Measurements from ENCODE around the gene ITIH4. TPM values are rescaled to one million over a fixed set of nuclear protein-coding genes. Genes with fewer than 3 reads are reported as not detected.
A peak's percentile ranks its signal among the peaks of the same experiment; 100 is the strongest.

The ITIH4 gene
- total and polyA plus RNA-seq, 7 donors = 1.3 to 90.8 (median 29.2) TPM

DNA sequence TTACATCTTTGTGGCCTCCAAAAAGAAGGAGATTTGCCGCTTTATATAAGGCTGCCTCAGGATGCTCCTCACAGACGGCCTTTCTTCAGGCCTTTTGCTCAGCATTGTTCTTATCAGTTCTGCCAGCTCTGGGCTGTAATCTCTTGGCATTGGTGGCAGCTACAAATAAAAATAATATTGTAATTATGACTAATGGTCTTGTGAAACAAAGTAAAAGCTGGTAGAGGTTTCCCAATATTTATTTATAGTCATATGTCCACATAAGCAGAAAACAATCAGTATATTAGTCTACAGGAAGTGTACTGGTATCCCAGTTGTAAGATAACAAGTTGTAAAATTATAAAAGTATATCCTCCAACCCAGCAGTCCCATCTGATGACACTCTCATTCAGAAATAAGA lies 67.0 kb downstream of the ITIH4 start:
- peak; percentile 70 to 89 (median 86) for ATAC-seq
- TF ChIP-seq, protein P1, sequence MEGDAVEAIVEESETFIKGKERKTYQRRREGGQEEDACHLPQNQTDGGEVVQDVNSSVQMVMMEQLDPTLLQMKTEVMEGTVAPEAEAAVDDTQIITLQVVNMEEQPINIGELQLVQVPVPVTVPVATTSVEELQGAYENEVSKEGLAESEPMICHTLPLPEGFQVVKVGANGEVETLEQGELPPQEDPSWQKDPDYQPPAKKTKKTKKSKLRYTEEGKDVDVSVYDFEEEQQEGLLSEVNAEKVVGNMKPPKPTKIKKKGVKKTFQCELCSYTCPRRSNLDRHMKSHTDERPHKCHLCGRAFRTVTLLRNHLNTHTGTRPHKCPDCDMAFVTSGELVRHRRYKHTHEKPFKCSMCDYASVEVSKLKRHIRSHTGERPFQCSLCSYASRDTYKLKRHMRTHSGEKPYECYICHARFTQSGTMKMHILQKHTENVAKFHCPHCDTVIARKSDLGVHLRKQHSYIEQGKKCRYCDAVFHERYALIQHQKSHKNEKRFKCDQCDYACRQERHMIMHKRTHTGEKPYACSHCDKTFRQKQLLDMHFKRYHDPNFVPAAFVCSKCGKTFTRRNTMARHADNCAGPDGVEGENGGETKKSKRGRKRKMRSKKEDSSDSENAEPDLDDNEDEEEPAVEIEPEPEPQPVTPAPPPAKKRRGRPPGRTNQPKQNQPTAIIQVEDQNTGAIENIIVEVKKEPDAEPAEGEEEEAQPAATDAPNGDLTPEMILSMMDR (IDR thresholded peaks at IDR 0.05) = no peak
- H3K4me3 ChIP-seq = no peak overlapping the region
- no peak for DNase-seq
- peaks cover 0 to 99% of the 10 kb centered on the region in 2 donors for H3K36me3 ChIP-seq (ENCODE audit: insufficient read depth in 1 of 2, low read depth in 1 of 2)
- H3K27me3 ChIP-seq (ENCODE audit: insufficient read depth in 3 of 3, low read length in 2 of 3) = no peaks in the 10 kb centered on the region
- no peaks in the 10 kb centered on the region for H3K9me3 ChIP-seq
- H3K4me1 ChIP-seq = peaks cover 10% of the 10 kb centered on the region
- intact Hi-C loops (cut with DNase I) = no loop called here
- H3K27ac ChIP-seq = peak overlapping the region; percentile 66
- 93 to 95% (median 95%) methylated on average over 2 of the region's 2 CpGs for WGBS, 3 donors

Other genes starting within 250 kb of the ITIH4 start
- 10 to 100 TPM; 38.0 to 46.7 (median 39.9) TPM for gene PBRM1, start 144.8 kb downstream of the ITIH4 start, total RNA-seq
- 10 to 100 TPM in 2 of 3 donors, 1 to 10 TPM in 1; 7.5 to 21.9 (median 12.1) TPM for gene PBRM1, start 144.8 kb downstream of the ITIH4 start, polyA plus RNA-seq
- 100 to 1,000 TPM in 1 of 4 donors, 10 to 100 TPM in 3; 47.3 to 109 (median 67.9) TPM for gene GNL3, start 144.6 kb downstream of the ITIH4 start, total RNA-seq
- 100 to 1,000 TPM in 2 of 3 donors, 10 to 100 TPM in 1; 80.6 to 145 (median 135) TPM for gene GNL3, start 144.6 kb downstream of the ITIH4 start, polyA plus RNA-seq
- gene GLT8D1, start 124.9 kb downstream of the ITIH4 start, total RNA-seq = 10 to 100 TPM; 12.0 to 20.5 (median 19.8) TPM
- gene GLT8D1, start 124.9 kb downstream of the ITIH4 start, polyA plus RNA-seq = 10 to 100 TPM; 16.6 to 40.1 (median 22.2) TPM
- gene SPCS1, start 124.6 kb downstream of the ITIH4 start, total RNA-seq = 10 to 100 TPM; 55.7 to 85.6 (median 75.3) TPM
- 100 to 1,000 TPM; 108 to 133 (median 116) TPM for gene SPCS1, start 124.6 kb downstream of the ITIH4 start, polyA plus RNA-seq
- gene NEK4, start 59.7 kb downstream of the ITIH4 start, total RNA-seq = 10 to 100 TPM; 13.8 to 22.1 (median 17.4) TPM
- 10 to 100 TPM in 1 of 3 donors, 1 to 10 TPM in 2; 4.7 to 22.2 (median 5.2) TPM for gene NEK4, start 59.7 kb downstream of the ITIH4 start, polyA plus RNA-seq
- not detected for gene ITIH1, start 53.1 kb downstream of the ITIH4 start, total RNA-seq
- gene ITIH1, start 53.1 kb downstream of the ITIH4 start, polyA plus RNA-seq = under 1 TPM in 1 of 3 donors, not detected in 2; 0.03 TPM
- gene ITIH3, start 35.9 kb downstream of the ITIH4 start, total RNA-seq = under 1 TPM in 2 of 4 donors, not detected in 2; 0.25 to 0.77 TPM
- gene ITIH3, start 35.9 kb downstream of the ITIH4 start, polyA plus RNA-seq = under 1 TPM; 0.18 to 0.39 (median 0.29) TPM
- gene MUSTN1, start 4.3 kb upstream of the ITIH4 start, total RNA-seq = 1,000 to 10,000 TPM in 2 of 4 donors, 100 to 1,000 TPM in 2; 138 to 1,165 (median 841) TPM
- gene MUSTN1, start 4.3 kb upstream of the ITIH4 start, polyA plus RNA-seq = 1,000 to 10,000 TPM in 1 of 3 donors, 100 to 1,000 TPM in 1, 10 to 100 TPM in 1; 91.1 to 1,241 (median 578) TPM
- 10 to 100 TPM in 3 of 4 donors, 1 to 10 TPM in 1; 7.1 to 12.9 (median 11.3) TPM for gene STIMATE, start 66.9 kb upstream of the ITIH4 start, total RNA-seq
- gene STIMATE, start 66.9 kb upstream of the ITIH4 start, polyA plus RNA-seq = 10 to 100 TPM in 1 of 3 donors, 1 to 10 TPM in 2; 3.5 to 22.3 (median 5.6) TPM
- gene SFMBT1, start 215.4 kb upstream of the ITIH4 start, total RNA-seq = 10 to 100 TPM; 16.0 to 25.0 (median 16.8) TPM
- gene SFMBT1, start 215.4 kb upstream of the ITIH4 start, polyA plus RNA-seq = 10 to 100 TPM in 1 of 3 donors, 1 to 10 TPM in 2; 6.7 to 20.6 (median 6.9) TPM